Caco-2 (cell line): ENCODE results near the gene NUMB. TPM values are rescaled to one million over a fixed set of nuclear protein-coding genes. Genes with fewer than 3 reads are reported as not detected.
"Not testable (repeated sequence)": the region's sequence is repeated elsewhere in the genome, so short reads cannot be mapped to it uniquely, and the experiment has no call there.

ENCODE experiments used
- BruUV-seq: library from RNA; stranded (reverse); fragments of 400-500 nt; replicated peaks from 2 replicates; lab custom pipeline; 2021; lab: Mats Ljungman, UMichigan
- CTCF ChIA-PET: fragments of 300-600 bp; sonication (Branson Sonifier 250); formaldehyde crosslinking; loops from one replicate; lab custom pipeline; 2022; ENCODE audit warnings: antibody characterized with exemption; lab: Charles Lee
- POLR2A ChIA-PET: fragments of 300-600 bp; sonication (Branson Sonifier 250); formaldehyde crosslinking; loops from one replicate; lab custom pipeline; 2022; ENCODE audit warnings: antibody characterized with exemption; lab: Charles Lee
- DNase-seq, 2 experiments: peaks; one replicate each; pipeline versions ENCODE4 v3.0.0 to v3.0.0-alpha.2; 2020 to 2022
- H3K27me3 ChIP-seq: replicated peaks from 2 replicates; pipeline ENCODE4 v1.6.0; 2011; ENCODE audit warnings: low read length; ENCODE audit not compliant: control insufficient read depth, insufficient read depth
- H3K36me3 ChIP-seq: 2 replicates; pipeline ENCODE4 v1.5.1; 2011; ENCODE audit warnings: low read length; ENCODE audit not compliant: control insufficient read depth, insufficient read depth
- H3K4me1 ChIP-seq: fragments of 250-450 bp; sonication (Bioruptor Pico); 2 replicates; pipeline ENCODE4 v1.5.1; 2020; ENCODE audit warnings: mild to moderate bottlenecking
- H3K4me3 ChIP-seq: 2 replicates; pipeline ENCODE4 v1.5.1; 2011; ENCODE audit warnings: low read depth, mild to moderate bottlenecking, control low read depth, low read length
- H3K9me3 ChIP-seq: fragments of 250-450 bp; sonication (Bioruptor Pico); 2 replicates; pipeline ENCODE4 v1.5.1; 2020; ENCODE audit warnings: mild to moderate bottlenecking, moderate library complexity
- H3K27ac Mint-ChIP-seq: one replicate; pipeline ENCODE4 v1.8.0; 2022; ENCODE audit warnings: mixed read lengths; ENCODE audit not compliant: unreplicated experiment
- H3K27me3 Mint-ChIP-seq: one replicate; pipeline ENCODE4 v1.8.0; 2022; ENCODE audit warnings: mixed read lengths; ENCODE audit not compliant: insufficient read depth, unreplicated experiment
- H3K36me3 Mint-ChIP-seq: one replicate; pipeline ENCODE4 v1.8.0; 2022; ENCODE audit warnings: mild to moderate bottlenecking, mixed read lengths; ENCODE audit not compliant: insufficient read depth, unreplicated experiment
- H3K4me1 Mint-ChIP-seq: one replicate; pipeline ENCODE4 v1.8.0; 2022; ENCODE audit warnings: low read depth, mixed read lengths; ENCODE audit not compliant: unreplicated experiment
- H3K4me3 Mint-ChIP-seq: one replicate; pipeline ENCODE4 v1.8.0; 2022; ENCODE audit warnings: mild to moderate bottlenecking, moderate library complexity, mixed read lengths; ENCODE audit not compliant: unreplicated experiment
- H3K9me3 Mint-ChIP-seq: one replicate; pipeline ENCODE4 v1.8.0; 2022; ENCODE audit warnings: mixed read lengths; ENCODE audit not compliant: unreplicated experiment
- intact Hi-C: fragments of 100-400 bp; cut with micrococcal nuclease; formaldehyde crosslinking; loops from one replicate; pipeline ENCODE4 v1.10.0; 2022; ENCODE audit not compliant: unreplicated experiment
- total RNA-seq: library from RNA; stranded (reverse); gene quantifications from 2 replicates; pipeline ENCODE4 v1.2.3, GENCODE V29; 2022
- TF ChIP-seq, protein P1 (sequence below), 2 experiments: fragments of 200-600 bp in 1 of 2; IDR thresholded peaks; 1 replicate in 1 of 2; 2 replicates in 1 of 2; pipeline versions ENCODE4 v1.5.1 to v1.8.0; 2011 to 2022; ENCODE audit warnings: antibody characterized with exemption in 1 of 2, control low read depth in 1 of 2, inconsistent platforms in 1 of 2, low read depth in 1 of 2, low read length in 1 of 2, mild to moderate bottlenecking in 1 of 2, moderate library complexity in 1 of 2; ENCODE audit not compliant: insufficient read depth in 1 of 2, severe bottlenecking in 1 of 2, unreplicated experiment in 1 of 2

NUMB gene
- total RNA-seq, 1 experiment from 2014 or later: 67.6 TPM

DNA sequence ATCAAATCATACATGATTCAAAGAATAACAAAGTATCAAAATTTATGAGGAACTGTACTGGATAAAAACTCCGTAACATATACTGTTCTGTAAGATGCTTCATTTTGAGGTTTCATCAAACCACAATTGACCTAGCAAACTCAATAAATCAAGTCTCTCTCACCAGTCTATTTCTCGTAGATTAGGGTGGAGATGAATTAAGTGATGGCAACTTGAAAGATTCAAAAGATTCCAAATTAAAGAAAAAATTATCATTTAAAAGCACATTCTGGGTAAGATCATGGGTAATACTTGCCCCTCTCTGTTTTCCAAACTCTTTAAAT is 146.7 kb downstream of the NUMB start:
- Mint-ChIP-seq H3K27ac (no peak overlapping the region), H3K4me3 (no peak overlapping the region), H3K9me3 (no peaks in the 10 kb centered on the region), H3K36me3 (no peaks in the 10 kb centered on the region), H3K4me1 (peaks cover 6% of the 10 kb centered on the region), H3K27me3 (no peaks in the 10 kb centered on the region)
- POLR2A ChIA-PET: no interaction called here
- no peaks in the 10 kb centered on the region for H3K36me3 ChIP-seq
- H3K4me1 ChIP-seq: peaks cover 13% of the 10 kb centered on the region
- H3K27me3 ChIP-seq: no peaks in the 10 kb centered on the region
- CTCF ChIA-PET: no interaction called here
- intact Hi-C loops: no loop called here
- TF ChIP-seq, protein P1, sequence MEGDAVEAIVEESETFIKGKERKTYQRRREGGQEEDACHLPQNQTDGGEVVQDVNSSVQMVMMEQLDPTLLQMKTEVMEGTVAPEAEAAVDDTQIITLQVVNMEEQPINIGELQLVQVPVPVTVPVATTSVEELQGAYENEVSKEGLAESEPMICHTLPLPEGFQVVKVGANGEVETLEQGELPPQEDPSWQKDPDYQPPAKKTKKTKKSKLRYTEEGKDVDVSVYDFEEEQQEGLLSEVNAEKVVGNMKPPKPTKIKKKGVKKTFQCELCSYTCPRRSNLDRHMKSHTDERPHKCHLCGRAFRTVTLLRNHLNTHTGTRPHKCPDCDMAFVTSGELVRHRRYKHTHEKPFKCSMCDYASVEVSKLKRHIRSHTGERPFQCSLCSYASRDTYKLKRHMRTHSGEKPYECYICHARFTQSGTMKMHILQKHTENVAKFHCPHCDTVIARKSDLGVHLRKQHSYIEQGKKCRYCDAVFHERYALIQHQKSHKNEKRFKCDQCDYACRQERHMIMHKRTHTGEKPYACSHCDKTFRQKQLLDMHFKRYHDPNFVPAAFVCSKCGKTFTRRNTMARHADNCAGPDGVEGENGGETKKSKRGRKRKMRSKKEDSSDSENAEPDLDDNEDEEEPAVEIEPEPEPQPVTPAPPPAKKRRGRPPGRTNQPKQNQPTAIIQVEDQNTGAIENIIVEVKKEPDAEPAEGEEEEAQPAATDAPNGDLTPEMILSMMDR (IDR thresholded peaks at IDR 0.05; ENCODE audit: insufficient read depth in 1 of 2, low read depth in 1 of 2, low read length in 1 of 2, severe bottlenecking in 1 of 2, unreplicated experiment in 1 of 2): no peak
- H3K4me3 ChIP-seq: no peak overlapping the region
- DNase-seq: no peak
- no peaks in the 10 kb centered on the region for H3K9me3 ChIP-seq
- BruUV-seq: no TSS peak

- H3K9me3 ChIP-seq, H3K27ac Mint-ChIP-seq, H3K4me1 Mint-ChIP-seq, H3K36me3 ChIP-seq, CTCF ChIA-PET, intact Hi-C loops, H3K4me3 ChIP-seq, H3K27me3 Mint-ChIP-seq, H3K4me1 ChIP-seq, POLR2A ChIA-PET, H3K4me3 Mint-ChIP-seq, BruUV-seq, H3K9me3 Mint-ChIP-seq, DNase-seq, H3K27me3 ChIP-seq, H3K36me3 Mint-ChIP-seq: not testable (repeated sequence)
These were observed 149.1 kb downstream of the NUMB start for GRCh38 chr14:73309207-73309606.

DNA sequence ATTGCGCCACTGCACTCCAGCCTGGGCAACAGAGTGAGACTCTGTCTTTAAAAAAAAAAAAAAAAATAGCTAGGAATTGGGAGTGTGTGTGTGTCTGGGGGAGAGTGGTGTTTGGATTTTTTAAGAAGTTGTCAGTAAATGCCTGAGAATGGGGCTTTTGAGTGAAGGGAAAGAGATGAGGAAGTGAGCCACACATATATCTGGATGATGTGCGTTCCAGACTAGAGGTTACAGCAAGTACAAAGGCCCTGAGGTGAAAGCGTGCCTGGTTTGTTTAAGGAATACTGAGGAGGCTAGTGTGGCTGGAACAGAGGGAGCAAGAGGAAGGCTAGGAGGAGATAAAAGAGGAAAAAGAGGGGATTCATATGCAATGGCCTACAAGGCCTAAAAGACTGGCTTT is 151.1 kb downstream of the NUMB start:
- Mint-ChIP-seq H3K4me3 (no peak overlapping the region), H3K27ac (no peak overlapping the region), H3K4me1 (no peaks in the 10 kb centered on the region), H3K36me3 (no peaks in the 10 kb centered on the region), H3K9me3 (no peaks in the 10 kb centered on the region), H3K27me3 (no peaks in the 10 kb centered on the region)
- Histone ChIP-seq H3K4me3 (no peak overlapping the region), H3K36me3 (no peaks in the 10 kb centered on the region), H3K4me1 (no peaks in the 10 kb centered on the region), H3K9me3 (no peaks in the 10 kb centered on the region), H3K27me3 (no peaks in the 10 kb centered on the region)
- CTCF ChIA-PET: interaction anchor here (0.6 kb wide), 1 partner anchor 192 kb away, joined by 6 read pairs; no protein-coding TSS in a partner anchor
- intact Hi-C loops: no loop called here
- POLR2A ChIA-PET: interaction anchor here (0.5 kb wide), 1 partner anchor 684 kb away, joined by 5 read pairs; no protein-coding TSS in a partner anchor
- no TSS peak for BruUV-seq
- no peak for DNase-seq
- TF ChIP-seq, protein P1 (IDR thresholded peaks at IDR 0.05; ENCODE audit: insufficient read depth in 1 of 2, low read depth in 1 of 2, low read length in 1 of 2, severe bottlenecking in 1 of 2, unreplicated experiment in 1 of 2): no peak

- Mint-ChIP-seq H3K4me1 (no peaks in the 10 kb centered on the region), H3K27me3 (no peaks in the 10 kb centered on the region), H3K27ac (no peak overlapping the region), H3K9me3 (no peaks in the 10 kb centered on the region), H3K4me3 (no peak overlapping the region), H3K36me3 (no peaks in the 10 kb centered on the region)
- H3K4me1 ChIP-seq: no peaks in the 10 kb centered on the region
- H3K9me3 ChIP-seq: no peaks in the 10 kb centered on the region
- no peak for DNase-seq
- H3K36me3 ChIP-seq: no peaks in the 10 kb centered on the region
- BruUV-seq: no TSS peak
- H3K4me3 ChIP-seq: no peak overlapping the region
- H3K27me3 ChIP-seq: no peaks in the 10 kb centered on the region
- intact Hi-C loops: no loop called here
- ChIA-PET POLR2A (no interaction called here), CTCF (no interaction called here)
- TF ChIP-seq, protein P1 (IDR thresholded peaks at IDR 0.05; ENCODE audit: insufficient read depth in 1 of 2, low read depth in 1 of 2, low read length in 1 of 2, severe bottlenecking in 1 of 2, unreplicated experiment in 1 of 2): no peak
These were observed 152.8 kb downstream of the NUMB start for GRCh38 chr14:73305499-73305898.
